Ovary (tissue), 9 donors: ENCODE data around the gene ZNF385D. TPM values are rescaled to one million over a fixed set of nuclear protein-coding genes. Genes with fewer than 3 reads are reported as not detected.
"Not testable (repeated sequence)": the region's sequence is repeated elsewhere in the genome, so short reads cannot be mapped to it uniquely, and the experiment has no call there.

ENCODE experiments used
- DNase-seq, 5 donors: peaks; one replicate each; pipeline ENCODE4 v3.0.0-alpha.2; 2019 to 2020
- H3K27ac ChIP-seq, 2 donors: fragments of 200-600 bp; one replicate each; pipeline versions ENCODE4 v1.5.1 to v1.8.0; 2019 to 2022
- H3K27me3 ChIP-seq: fragments of 200-600 bp; one replicate; pipeline ENCODE4 v1.8.0; 2022
- H3K36me3 ChIP-seq: fragments of 200-600 bp; sonication (generic); one replicate; pipeline ENCODE4 v1.5.1; 2019
- H3K4me1 ChIP-seq: one replicate; pipeline ENCODE4 v1.8.1; 2013; ENCODE audit warnings: mild to moderate bottlenecking, moderate library complexity; ENCODE audit not compliant: insufficient read depth
- H3K4me3 ChIP-seq: fragments of 200-600 bp; sonication (generic); one replicate; pipeline ENCODE4 v1.5.1; 2017
- H3K9me3 ChIP-seq, 2 donors: fragments of 200-600 bp in 1 of 2; sonication (generic) in 1 of 2; one replicate each; pipeline versions ENCODE4 v1.5.1 to v1.8.1; 2013 to 2019; ENCODE audit warnings: mild to moderate bottlenecking in 1 of 2, moderate library complexity in 1 of 2
- EP300 ChIP-seq: sonication (generic); formaldehyde crosslinking; IDR thresholded peaks from one replicate; pipeline ENCODE4 v1.6.1; 2017; ENCODE audit warnings: antibody characterized with exemption
- POLR2A ChIP-seq: fragments of 450-650 bp; IDR thresholded peaks from one replicate; pipeline ENCODE4 v1.6.1; 2017; ENCODE audit warnings: antibody characterized with exemption, mild to moderate bottlenecking, moderate library complexity
- WGBS, 3 donors: extraction: QIAGEN DNeasy Blood & Tissue Kit in 1 of 3; methylation state at CpG; one replicate each; pipeline versions ENCODE4 v1.1.5 to v1.1.7; 2013 to 2017; 5-methylcytosine and 5-hydroxymethylcytosine counted together
- intact Hi-C, 4 donors: fragments of 100-400 bp; cut with DNase I; formaldehyde crosslinking; loops; one replicate each; pipeline versions ENCODE4 v1.11.0 to v1.15.1; 2022 to 2023
- polyA plus RNA-seq, 2 donors: library from polyadenylated mRNA; stranded (reverse); fragments of 200-250 nt in 1 of 2; fragments of 350-450 nt in 1 of 2; fragmentation: Illumina TruSeq in 1 of 2; extraction: RNeasy Lipid Tissue Mini Kit (QIAGEN cat#74804) in 1 of 2; gene quantifications; one replicate each; pipeline ENCODE4 v1.2.3, GENCODE V29; 2013 to 2014
- total RNA-seq, 7 donors: library from RNA; depleted of rRNA in 2 of 7; stranded (reverse); fragments of >200 nt in 2 of 7; fragmentation: NEBNext Ultra II Directional in 3 of 7; extraction: Animal tissue kit (Norgen Biotek cat#: 25700) in 3 of 7; gene quantifications; one replicate each; pipeline versions ENCODE4 v1.1.0 to v1.2.4, GENCODE V29; 2016 to 2023
- TF ChIP-seq, protein P1 (sequence below), 3 donors: fragments of 450-650 bp in 2 of 3; fragments of 200-600 bp in 1 of 3; IDR thresholded peaks; one replicate each; pipeline versions ENCODE4 v1.5.1 to v1.8.0; 2016 to 2022; ENCODE audit warnings: antibody characterized with exemption in 3 of 3, mild to moderate bottlenecking in 1 of 3
- donor health status: DM: no; HTN: no; CAD: no; lungs with moderate emphysema.
- donor health status: DM: no; HTN: no; CAD: no.
- donor health status: Bipolar disorder and iron deficiency.
- donor health status: DM: yes; HTN: yes; CAD: no.
- donor health status: DM: no; HTN: no; CAD: no.
- donor health status: DM: yes; HTN: yes; CAD: no.

ZNF385D gene
- total and polyA plus RNA-seq, 9 donors = 0.33 to 9.3 (median 2.6) TPM

DNA sequence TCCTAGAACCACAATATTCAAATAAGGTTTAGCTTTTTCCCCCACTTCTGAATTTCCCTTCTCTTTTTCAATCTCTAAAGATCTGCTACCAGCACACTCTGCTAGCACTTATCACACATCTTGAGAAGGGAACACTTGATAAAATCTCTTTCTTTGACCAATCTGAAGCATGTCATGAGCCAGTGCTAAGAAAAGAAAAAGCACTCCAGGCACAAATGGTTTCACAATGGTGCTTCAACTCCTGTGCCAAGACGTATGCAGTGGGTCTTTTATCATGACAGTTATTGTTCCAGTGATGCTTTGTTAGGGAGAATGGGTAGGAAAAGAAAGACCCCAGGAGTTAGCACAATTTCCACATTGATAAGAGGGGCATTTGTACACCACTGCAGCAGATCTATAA lies 248.4 kb downstream of the ZNF385D start:
- no peak overlapping the region for H3K27ac ChIP-seq
- H3K36me3 ChIP-seq = no peaks in the 10 kb centered on the region
- no peak overlapping the region for H3K4me3 ChIP-seq
- WGBS, 3 donors = 87 to 97% (median 94%) methylated on average over 1 of the region's 1 CpG
- DNase-seq = no peak
- H3K9me3 ChIP-seq = no peaks in the 10 kb centered on the region
- no peaks in the 10 kb centered on the region for H3K27me3 ChIP-seq
- intact Hi-C loops = no loop called here
- no peaks in the 10 kb centered on the region for H3K4me1 ChIP-seq
- TF ChIP-seq EP300 (no peak), POLR2A (no peak)
- TF ChIP-seq, protein P1, sequence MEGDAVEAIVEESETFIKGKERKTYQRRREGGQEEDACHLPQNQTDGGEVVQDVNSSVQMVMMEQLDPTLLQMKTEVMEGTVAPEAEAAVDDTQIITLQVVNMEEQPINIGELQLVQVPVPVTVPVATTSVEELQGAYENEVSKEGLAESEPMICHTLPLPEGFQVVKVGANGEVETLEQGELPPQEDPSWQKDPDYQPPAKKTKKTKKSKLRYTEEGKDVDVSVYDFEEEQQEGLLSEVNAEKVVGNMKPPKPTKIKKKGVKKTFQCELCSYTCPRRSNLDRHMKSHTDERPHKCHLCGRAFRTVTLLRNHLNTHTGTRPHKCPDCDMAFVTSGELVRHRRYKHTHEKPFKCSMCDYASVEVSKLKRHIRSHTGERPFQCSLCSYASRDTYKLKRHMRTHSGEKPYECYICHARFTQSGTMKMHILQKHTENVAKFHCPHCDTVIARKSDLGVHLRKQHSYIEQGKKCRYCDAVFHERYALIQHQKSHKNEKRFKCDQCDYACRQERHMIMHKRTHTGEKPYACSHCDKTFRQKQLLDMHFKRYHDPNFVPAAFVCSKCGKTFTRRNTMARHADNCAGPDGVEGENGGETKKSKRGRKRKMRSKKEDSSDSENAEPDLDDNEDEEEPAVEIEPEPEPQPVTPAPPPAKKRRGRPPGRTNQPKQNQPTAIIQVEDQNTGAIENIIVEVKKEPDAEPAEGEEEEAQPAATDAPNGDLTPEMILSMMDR (IDR thresholded peaks at IDR 0.05) = no peak

DNA sequence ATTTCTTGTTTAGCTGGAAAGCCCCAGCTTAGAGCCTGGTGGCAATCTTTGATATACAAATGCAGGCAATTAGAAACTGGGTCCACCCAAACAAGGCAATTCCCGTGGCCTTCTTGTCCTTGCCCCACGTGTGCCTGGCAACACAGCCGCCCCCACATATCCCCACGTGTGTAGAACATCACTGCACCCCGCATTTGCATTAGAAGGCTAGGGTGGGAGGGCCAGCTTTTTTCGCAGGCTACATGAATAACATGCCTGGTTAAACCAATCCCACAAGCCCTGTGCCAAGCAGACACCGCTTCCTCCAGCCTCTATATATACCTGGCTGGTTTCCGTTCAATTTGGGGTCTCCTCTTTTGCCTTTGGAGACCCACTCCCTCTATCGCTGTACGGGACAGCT lies 250.2 kb downstream of the ZNF385D start:
- no peak for TF ChIP-seq EP300
- TF ChIP-seq, protein P1 (IDR thresholded peaks at IDR 0.05) = no peak
- TF ChIP-seq POLR2A = no peak
- no peaks in the 10 kb centered on the region for H3K27me3 ChIP-seq
- no peaks in the 10 kb centered on the region for H3K9me3 ChIP-seq
- no peak for DNase-seq
- 80 to 82% (median 81%) methylated on average over 10 of the region's 10 CpGs for WGBS, 3 donors
- intact Hi-C loops = no loop called here
- no peak overlapping the region for H3K4me3 ChIP-seq
- H3K36me3 ChIP-seq = no peaks in the 10 kb centered on the region
- no peak overlapping the region for H3K27ac ChIP-seq
- no peaks in the 10 kb centered on the region for H3K4me1 ChIP-seq

DNA sequence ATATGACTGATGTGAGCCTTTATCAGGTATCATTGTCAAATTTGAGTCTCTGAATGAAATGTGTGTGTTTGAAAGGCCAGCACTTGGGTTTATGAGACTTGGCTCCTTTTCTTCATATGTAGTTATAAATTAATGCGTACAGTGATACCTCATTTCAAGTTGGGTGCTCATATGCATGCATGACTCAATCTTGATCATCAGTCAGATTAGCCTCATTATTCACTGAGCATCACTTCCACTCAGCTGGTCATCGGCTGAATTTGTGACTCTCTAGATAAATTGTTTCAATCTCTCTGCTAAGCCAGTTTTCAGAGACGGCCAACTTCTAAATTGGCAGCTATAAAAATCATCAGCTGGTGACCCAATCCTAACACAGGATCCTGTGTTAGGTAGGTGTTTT lies 260.3 kb downstream of the ZNF385D start:
- H3K27me3 ChIP-seq, intact Hi-C loops, H3K4me1 ChIP-seq, H3K36me3 ChIP-seq, H3K9me3 ChIP-seq, DNase-seq, H3K27ac ChIP-seq, H3K4me3 ChIP-seq: not testable (repeated sequence)
- 100% methylated on average over 1 of the region's 3 CpGs; no CpG with 5 or more reads in 1 of the 3 donors for WGBS, 3 donors

DNA sequence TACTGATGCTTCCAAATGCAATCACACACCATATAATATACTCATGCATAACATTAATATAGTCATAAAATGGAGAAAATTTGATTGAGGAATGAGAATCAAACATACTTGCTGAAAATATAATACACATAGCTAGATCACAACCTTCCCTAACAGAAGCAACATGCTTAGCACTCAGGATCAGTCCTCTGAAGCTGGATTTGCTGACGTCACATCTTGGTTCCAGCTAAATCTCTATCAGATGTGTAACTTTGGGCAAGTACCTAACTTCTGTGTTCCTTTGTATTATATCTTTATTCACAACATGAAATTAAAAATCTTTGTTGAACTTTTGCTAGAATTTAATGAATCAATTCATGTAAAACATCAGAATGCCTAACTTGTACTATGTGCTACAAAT lies 263.5 kb downstream of the ZNF385D start:
- intact Hi-C loops = loop anchor here in 2 of 4 donors (5.0 to 10.0 kb wide), 2 partner anchors 685 to 1153 kb away; no protein-coding TSS in a partner anchor
- no peaks in the 10 kb centered on the region for H3K4me1 ChIP-seq
- H3K27ac ChIP-seq = no peak overlapping the region
- no peak for TF ChIP-seq EP300
- no peak for TF ChIP-seq POLR2A
- TF ChIP-seq, protein P1 (IDR thresholded peaks at IDR 0.05) = no peak
- no peak for DNase-seq
- 81 to 86% (median 84%) methylated on average over 1 of the region's 1 CpG for WGBS, 3 donors
- H3K4me3 ChIP-seq = no peak overlapping the region
- H3K36me3 ChIP-seq = no peaks in the 10 kb centered on the region
- no peaks in the 10 kb centered on the region for H3K9me3 ChIP-seq
- no peaks in the 10 kb centered on the region for H3K27me3 ChIP-seq

DNA sequence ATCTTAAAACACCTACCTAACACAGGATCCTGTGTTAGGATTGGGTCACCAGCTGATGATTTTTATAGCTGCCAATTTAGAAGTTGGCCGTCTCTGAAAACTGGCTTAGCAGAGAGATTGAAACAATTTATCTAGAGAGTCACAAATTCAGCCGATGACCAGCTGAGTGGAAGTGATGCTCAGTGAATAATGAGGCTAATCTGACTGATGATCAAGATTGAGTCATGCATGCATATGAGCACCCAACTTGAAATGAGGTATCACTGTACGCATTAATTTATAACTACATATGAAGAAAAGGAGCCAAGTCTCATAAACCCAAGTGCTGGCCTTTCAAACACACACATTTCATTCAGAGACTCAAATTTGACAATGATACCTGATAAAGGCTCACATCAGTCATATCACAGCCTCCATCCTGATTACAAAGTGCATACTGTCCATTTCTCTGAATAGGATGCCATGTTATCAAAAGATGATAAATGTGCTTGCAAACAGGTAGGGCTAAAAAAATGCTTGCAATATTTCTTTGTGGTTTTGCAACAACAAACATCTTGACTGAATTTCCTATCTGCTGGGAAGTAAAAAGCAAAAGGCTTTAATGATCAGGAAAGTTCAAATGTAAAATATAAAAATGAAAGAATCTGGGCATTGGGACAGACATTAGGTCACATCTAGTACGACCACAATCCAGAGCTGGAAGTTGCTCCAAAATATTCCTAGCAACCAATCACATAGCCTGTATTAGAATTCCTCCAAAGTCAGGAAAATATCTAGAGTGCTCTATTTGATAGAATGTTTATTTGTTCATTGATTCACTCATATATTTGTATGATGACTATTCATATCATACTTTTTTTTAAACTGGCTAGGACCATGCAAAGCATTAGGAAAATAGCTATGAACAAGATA lies 264.7 kb downstream of the ZNF385D start:
- not testable (repeated sequence) for H3K36me3 ChIP-seq, H3K4me3 ChIP-seq, H3K27ac ChIP-seq, H3K27me3 ChIP-seq, DNase-seq, H3K9me3 ChIP-seq, H3K4me1 ChIP-seq
- intact Hi-C loops = loop anchor here in 2 of 4 donors (5.0 to 10.0 kb wide), 2 partner anchors 684 to 1151 kb away; no protein-coding TSS in a partner anchor
- WGBS, 3 donors = 52 to 72% (median 70%) methylated on average over 1 to 2 of the region's 4 CpGs
